HK-2 (cell line): ENCODE results near the gene FASTK.

Experiments
- DNase-seq: peaks from one replicate; pipeline ENCODE4 v3.0.0-alpha.2; 2018; ENCODE audit not compliant: unreplicated experiment

The FASTK gene

DNA sequence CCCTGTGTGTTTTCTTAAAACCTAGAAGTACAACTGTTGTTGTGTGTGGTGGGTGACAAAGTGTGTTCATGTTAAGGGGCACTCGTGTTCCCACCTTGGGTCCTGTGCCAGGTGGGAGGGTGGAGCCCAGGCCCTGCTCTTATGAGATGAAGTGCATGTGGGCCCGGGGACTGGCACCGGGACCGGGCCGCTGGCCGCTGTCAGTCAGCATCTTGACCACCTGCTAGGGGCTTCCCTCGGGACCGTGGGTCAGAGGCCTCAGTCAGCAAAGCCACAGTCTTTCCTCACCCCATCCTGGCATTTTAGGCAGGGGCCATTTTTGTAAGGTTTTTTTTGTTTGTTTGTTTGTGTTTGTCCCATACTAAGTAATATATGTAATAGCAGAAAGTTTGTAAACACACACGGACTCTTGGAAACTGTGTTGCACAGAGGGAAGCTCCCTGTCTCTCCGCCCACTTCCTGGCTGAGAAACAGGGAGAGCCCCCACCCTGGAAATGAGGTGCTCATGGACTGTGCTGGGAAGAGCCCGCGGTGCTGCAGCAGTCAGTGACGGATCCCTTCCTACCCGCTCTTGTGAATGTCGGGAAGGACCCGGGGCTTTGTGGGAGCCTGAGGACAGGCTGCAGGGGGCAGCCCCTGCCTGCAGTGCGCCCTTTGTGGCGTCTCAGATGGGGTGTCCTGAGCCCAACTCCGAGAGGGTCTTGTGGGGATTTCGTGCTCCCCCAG, 19.0 kb upstream of the FASTK start:
- no peak for DNase-seq

DNA sequence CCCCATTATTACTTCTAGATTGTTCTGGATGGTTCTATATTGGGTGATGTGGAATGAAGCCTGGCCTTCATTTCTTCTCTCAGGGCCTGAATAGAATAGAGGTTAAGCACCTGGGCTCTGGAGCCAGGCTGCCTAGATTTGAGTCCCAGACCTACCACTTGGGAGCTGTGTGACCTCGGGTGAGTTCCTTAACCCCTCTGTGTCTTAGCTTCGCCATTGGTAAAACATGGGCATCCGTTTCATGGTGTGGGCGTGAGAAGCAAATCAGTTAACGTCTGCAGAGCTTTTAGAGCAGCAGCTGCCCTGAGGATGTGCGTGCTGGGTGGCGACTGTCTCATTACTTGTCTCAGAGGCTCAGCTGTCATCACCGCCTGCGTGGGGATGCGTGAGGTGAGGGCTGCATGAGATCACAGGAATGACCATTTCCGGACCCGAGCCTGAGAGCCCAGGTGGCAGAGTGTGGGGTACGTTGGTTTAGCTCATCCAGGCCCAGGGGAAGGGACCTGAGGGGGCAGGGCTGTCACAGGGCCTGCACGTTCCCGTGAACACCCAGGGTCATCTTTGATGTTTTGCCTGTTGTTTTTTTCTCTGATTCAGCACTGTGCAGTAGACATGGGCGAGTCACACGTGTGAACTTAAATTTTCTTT, 15.3 kb upstream of the FASTK start:
- no peak for DNase-seq

DNA sequence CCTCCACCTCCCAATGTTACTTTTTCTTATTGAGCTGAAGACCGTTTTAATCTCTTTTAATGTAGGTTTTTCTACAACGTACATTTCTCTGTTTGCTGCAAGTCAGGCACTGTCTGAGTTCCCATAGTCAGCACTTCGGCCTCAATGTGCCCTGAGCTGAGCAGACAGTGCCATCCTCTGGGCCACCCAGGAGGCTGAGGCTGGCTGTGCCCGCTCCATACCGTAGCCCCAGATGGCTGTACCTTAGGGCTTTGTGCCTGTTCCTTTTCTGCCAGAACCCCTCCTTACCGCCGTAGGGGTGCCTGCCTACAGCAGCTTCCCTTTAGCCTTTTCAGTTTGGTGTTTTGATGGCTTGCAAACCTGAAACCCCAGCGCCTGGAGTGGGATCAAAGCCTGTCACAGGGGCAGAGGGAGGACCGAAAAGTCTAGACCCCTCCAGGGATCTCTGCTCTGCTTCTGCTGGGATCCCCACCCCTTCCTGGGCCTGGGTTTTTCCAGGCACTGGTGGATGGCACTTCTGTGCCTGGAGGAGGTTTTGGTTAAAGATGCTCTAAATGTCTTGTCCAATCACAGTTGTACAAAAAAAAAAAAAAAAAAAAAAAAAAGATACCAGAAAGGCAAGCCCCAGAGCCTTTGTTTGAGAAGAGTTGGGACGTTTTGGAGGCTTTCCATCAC, 14.7 kb upstream of the FASTK start:
- DNase-seq = no peak

DNA sequence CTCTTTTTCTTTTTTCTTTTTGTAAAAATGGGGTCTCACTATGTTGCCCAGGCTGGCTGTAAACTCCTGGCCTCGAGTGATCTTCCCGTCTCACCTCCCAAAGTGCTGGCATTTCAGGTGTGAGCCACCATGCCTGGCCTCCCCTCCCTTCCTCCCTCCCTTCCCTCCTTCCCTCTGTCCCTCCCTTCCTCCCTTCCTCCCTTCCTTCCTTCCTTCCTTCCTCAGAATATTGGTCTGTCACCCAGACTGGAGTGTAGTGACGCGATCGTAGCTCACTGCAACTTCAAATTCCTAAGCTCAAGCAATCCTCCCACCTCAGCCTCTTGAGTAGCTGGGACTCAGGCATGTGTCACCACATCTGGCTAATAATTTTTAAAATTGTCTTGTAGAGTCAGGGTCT, 14.1 kb upstream of the FASTK start:
- DNase-seq = peak; percentile 59

DNA sequence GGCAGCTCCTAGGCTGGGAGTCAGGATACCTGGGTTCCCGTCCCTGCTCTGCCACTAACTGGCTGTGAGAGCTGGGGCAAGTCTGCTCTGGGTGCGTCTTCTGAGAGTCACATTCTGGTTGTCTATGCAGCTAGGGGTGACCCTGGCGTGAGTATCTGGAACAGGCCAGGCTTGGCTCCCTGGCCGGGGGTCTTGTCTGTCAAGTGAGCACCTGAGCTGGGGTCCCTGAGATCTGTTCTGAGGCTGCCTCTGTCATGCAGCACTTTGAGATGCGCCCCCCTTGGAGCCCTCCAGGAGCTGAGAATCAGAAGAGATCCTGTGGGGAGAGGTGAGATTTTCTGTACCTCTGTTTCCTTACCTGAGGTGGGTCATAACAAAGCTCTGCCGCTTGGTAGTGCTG, 13.1 kb upstream of the FASTK start:
- no peak for DNase-seq

DNA sequence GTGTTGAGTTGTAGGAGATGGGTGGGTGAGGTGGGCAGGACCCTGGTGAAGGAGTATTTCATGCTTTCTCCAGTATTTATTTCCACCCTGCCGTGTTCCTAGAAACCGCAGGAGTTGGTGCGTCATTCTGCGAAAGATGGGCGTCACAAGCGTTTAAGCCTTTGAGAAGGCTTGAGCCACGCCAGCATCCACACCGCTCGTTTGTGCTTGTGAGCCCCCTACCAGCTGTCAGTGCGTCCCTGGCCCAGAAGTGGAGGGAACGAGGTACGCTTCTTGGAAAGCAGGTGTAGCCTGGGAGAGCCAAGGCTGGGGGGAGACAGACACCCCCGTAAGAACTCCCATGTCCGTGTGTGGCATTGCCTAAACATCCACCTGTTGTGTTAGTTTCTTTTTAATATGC, 11.4 kb upstream of the FASTK start:
- DNase-seq = no peak

DNA sequence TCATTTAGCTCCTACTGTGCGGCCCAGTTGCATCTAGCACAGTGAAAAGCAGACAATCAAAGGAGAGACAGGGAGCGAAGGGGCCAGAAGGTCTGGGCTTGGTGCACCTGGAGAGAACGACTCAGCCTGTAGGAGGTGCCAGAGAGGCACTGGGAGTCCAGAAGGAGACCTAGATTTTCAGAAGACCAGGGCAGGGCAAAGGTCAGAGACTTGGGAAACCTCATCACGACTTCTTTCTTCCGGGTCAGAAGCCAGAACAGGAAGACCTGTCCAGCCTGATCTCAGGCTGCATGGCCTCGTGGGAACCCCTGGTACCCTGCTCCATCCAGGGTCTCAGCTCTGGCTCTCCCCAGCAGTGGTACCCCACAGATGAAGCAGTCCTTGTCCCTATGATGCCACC, 10.8 kb upstream of the FASTK start:
- no peak for DNase-seq

DNA sequence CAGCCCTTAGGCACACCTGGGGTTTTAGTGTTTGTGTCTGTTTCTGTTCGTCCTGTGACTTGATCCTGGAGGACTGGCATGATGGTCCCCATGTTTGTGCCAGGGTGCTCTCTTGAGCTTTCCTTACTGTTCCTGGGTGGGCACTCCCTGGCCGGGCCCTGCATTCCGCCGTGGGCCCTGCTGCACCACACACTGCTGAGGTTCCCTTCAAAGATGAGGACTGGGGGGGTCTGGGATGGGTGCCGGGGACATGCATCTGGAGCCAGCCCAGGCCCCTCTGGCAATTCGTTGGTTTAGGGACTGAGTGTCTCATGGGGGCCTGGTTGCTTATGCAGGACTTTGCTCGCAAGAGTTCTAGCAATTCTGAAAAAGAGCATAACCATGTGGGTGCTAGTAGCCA, 10.4 kb upstream of the FASTK start:
- no peak for DNase-seq

DNA sequence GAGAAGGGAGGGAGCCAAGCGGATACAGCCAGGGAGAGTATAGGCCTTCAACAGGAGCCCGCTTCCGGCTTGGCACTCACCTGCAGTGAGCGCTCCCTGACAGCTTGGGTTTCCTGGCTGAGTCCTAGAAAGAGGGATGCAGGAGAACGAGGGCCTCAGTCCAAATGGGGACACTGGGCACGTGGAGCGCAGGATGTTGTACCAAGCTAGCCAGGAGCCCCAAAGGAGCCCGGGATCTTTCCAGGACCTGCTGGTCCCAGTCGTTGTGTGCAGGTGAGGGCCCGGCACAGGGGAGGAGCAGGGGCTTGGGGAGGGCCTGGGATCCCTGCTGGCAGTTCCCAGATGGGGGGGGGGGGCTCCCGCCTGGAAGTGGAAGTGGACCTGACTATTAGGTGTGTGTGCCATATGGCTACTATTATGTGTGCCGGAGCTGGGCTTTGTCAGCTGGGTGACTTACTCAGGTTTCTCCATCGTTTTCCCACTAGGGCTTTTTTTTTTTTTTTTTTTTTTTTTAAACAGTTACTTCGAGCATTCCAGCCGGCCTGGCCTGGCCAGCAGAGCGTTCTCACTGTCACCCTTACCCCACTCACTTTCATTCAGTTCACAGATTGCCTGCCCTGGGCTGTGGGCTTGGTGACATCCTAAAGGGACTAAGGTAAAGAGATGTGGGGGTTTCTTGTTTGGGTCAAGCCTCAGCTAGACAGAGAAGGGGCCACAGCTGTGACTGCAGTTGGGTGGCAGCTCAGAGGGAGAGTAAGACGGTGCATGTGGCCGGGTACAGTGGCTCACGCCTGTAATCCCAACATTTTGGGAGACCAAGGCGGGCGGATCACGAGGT, 9.5 kb upstream of the FASTK start:
- DNase-seq = no peak

DNA sequence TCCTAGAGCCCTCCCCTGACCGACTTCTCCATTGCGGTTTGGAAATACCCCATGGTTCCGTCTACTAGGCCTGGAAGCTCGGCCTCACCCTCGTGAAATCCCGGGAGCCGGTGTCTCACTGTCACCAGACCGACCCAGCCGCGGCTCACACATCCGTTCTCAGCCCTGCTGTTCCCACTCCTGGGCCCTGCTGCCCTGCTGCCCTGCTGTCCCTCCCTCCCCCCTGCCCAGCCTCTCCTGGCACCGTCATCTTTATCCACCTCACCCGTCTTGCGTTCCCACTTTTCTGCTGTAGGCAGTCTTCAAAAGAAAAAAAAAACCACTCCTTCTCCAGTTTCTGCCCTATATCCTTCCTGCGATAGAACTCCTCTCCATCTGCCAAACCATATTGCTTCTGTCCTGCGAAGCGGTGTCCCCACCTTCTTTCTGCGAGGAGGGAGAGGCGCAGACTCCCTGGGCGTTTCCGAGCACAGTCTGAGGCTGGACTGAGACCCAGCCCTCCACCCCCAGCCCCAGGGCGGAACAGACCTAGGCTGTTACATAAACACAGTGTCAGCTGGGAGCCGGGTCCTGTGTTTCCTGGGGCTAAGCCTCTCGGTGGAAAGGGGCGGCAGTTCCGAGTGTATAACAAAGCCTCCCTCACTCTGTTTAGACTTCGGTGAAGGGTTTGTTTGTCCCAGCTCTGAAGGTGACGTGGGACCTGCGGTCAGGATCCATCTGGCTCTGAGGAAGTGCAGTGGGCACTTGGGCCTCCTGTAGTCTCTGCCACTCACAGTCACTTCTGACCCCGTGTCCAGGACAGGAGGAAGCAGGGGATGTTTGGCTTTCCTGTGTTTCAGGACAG, 8.5 kb upstream of the FASTK start:
- peak; percentile 85 for DNase-seq

DNA sequence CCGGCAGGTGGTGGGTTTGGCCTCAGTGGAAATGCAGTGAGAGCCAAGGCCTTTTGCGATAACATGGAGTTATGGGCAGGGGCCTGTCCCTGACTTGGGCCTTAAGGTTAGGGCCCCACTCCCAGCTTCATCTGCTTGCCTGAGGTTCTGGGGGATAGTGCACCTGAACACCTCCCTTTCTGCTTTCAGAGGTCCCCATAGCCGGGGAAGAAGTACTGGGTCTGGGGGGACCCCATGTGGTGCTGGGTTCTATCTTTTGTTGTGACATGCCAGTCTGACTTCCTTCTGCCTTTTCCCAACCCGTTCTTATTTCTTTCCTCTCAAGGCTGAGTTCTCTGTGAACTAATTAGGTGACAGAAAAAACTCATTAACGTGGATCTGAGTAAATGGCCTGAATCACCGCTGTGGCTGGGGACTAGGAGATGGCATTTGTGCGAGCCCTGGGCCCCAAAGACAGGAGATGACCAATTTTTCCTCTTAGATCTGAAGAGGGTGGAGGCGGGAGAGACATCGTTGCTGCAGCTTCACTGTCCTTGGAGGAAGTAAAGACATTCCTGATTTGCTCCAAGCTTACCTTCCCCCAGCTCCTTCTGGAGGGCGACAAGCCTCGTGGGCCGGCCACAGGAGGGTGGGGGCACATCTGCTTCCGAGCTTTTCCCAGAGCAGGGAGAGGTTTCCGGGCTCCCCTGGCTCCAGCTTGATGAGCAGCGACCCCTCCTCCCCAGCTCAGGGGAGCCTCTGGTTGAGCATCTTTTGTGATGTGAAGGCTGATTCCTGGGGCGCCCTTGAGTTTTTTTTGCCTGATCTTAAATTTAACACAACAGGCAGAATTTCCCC, 7.6 kb upstream of the FASTK start:
- DNase-seq = peak; percentile 61

DNA sequence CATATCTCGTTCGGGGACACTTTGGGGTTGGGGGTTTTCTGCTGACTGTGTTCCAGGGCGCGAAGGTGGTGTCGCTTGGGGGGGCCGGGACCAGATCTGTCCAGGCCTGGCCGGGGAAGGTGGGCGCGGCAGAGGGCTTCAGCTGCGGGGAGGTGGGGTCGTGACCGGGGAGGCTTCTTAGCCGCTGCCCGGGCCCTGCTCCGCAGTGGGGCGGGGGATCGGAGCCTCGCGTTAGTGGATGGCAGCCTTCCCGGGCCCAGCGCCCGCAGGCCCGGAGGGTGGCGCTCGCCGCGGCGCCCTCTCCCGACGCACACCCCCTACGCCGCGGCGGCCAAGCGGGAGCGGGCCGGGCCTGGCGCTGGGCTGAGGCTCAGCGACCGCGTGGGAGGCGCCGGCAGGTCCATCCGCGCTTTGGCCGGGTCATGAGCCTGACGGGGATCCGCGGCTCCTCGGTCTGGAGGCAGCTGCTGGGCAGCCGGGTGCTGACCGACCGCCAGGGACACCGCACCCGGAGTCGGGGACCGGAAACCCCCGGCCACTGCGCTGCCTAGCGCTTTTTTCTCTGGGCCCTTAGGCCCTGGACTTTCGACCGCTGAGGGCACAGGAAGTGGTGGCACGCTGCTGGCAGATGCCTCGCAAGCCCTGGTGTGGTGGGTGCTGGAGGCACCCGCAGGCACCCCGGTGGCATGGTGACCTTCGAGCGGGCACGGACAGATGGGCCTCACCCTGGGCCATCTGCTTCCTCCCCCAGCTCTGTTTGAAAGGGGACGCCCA, 6.8 kb upstream of the FASTK start:
- peak; percentile 74 for DNase-seq

DNA sequence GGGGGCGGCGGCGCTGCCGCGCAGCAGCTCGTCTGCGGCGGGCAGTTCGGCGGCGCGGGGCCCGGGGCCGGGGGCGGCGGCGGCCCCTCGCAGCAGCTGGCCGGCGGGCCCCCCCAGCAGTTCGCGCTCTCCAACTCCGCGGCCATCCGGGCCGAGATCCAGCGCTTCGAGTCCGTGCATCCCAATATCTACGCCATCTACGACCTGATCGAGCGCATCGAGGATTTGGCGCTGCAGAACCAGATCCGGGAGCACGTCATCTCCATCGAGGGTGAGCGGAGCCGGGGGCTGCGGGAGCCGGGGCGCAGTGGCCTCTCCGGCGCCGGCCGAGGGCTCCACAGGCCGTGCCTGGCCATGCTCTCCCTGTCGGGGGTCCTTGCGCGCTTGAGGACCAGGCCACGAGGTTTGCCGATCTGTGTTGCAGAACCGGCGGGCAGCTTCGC, 6.2 kb upstream of the FASTK start:
- peak; percentile 48 for DNase-seq

DNA sequence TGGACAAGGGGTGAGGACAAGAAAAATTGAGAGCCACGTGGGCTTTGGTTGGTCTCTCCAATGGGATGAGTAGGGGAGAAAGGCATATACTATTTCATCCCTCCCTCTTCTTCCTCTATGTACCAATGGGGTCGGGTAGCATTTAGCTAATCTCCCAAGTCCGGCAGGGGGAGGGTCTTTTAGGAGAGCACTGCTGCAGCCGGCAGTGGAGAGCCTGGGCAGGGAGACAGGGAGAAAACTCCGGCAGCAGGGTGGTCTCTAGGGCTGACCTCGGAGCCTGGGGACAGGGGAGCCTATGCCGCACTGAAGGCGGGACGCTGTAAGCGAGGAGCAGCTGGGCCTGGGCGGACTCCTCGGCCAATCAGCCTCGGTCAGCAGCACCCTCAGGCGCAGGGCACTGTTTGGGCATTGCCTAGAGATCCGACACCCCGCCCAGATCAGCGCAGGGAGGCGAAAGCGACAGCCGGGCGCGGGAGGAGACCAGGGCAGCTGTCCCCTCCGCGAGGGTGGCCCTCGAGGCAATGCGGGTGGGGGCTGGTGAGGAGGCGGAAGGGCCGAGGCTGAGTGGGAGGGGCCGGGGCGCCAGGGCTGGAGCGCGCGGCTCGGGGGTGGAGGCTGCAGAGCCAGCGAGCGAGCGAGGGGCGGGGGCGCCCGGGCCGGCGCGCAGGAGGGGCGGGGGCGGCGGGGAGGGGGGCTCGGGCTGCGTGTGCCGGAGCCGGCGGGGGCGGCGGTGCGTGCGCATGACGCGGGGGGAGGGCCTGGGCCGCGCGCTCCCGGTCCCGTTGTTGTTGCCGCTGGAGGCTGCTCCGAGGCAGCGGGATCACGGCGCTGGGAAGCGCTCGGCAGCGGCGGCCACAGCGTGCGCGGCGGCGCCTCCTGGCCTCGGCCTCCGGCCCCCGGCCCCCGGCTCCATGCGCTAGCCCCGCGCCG, 5.3 kb upstream of the FASTK start, which contains the start of gene AGAP3:
TSS of gene AGAP3 (plus strand) at position 785 of the 930 bp plus-strand sequence. CDS start 267 bp downstream, outside the sequence.
- DNase-seq = peak; percentile 85

DNA sequence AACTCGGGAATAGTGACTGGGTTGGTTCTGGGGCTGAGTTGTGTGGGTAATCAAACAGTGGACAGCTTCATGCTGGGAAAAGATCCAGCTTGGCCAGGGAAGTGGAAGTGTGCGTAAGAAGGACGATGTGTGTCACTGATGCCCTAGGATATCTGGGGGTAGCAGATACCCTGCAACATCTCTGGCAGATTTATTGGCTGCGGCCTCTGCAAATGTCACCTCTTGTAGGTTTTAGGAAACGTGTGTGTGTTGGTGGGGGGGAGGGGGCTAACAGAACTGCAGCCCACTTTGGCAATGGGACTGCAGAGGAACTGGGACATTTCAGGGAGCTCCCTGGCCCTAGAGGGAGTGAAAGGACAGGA, 4.7 kb upstream of the FASTK start:
- DNase-seq = no peak

DNA sequence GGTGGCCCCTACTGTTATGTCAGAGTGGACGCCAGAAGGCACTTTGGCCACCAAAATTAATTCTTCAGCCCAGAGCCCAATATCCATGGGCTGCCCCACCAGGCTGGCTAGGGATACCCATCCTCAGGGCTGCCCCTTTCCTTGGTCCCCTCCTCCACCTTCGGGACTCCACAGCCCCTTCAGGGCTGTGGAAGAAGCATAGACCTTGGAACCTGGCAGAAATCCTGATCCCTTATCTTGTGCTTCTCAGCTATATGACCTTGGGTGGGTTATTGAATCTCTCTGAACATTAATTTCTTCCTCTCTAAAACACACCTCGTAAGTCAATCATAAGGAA, 3.2 kb upstream of the FASTK start:
- DNase-seq = no peak

DNA sequence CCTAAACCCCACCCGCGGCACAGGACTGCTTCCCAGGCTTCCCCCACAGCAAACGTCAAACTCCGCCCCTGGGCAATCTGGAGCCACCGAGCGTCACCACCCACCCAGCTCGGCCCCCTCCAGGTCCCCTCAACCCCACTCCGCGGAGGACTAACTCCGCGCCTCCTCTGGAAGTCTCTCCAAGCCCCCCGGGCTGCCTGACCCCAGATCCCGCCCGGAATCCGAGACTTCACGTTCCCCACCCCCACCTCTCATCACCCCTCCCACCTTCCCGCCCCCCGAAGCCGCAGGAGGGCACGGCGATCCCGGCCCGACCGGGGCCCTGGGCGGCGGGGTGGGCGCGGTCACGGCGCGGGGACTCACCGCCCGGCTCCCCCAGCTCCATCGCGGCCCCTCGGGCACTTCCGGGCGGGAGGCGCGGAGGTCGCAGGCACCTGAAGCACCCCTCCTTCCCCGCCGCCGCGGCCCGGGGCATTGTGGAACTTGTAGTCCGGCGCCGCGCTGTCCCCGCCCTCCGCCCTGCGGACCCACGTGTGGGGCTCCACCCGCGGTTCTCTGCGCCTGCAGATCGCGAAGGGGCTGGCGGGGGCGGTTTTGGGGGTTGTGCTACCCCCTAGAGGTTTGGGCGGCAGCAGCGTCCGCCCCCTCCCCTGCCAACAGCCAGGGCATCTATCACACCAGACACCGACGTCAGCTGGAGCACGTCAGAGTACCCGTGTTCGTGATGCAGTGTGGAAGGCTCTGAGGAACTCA, 2.6 kb upstream of the FASTK start, which contains the start of gene TMUB1:
TSS of gene TMUB1 (minus strand) at position 423 of the 753 bp plus-strand sequence. CDS start 930 bp downstream, outside the sequence.
- DNase-seq = peak; percentile 75
